HG02759 (cell line): ENCODE results near the gene CNGA1.

Experiments
- ATAC-seq: cut with Tn5 transposase; IDR thresholded peaks from one replicate; pipeline ENCODE4 v1.9.1; 2021; ENCODE audit warnings: mild to moderate bottlenecking, moderate library complexity; ENCODE audit not compliant: unreplicated experiment

The CNGA1 gene

DNA sequence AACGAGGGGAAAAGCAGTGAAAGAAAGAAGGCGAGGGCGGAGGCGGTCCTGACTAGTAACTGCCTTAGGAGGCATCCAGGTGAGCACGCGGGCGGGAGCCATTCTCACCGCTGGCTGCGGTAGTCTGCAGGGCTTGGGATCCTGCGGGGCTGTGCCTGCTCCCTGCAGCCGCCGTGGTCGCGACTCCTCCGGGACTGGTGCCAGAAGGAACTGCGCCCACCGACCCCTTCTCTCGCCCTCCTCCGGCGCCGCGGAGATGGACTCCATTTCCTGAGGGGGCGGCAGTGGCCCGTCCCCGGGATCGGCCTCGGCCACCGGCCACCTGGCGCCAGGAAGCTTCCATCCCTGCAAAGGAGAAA is 102.6 kb downstream of the CNGA1 start:
- peak; percentile 21 for ATAC-seq

- no peak for ATAC-seq
These were observed 103.2 kb downstream of the CNGA1 start for GRCh38 chr4:47913330-47913729.

DNA sequence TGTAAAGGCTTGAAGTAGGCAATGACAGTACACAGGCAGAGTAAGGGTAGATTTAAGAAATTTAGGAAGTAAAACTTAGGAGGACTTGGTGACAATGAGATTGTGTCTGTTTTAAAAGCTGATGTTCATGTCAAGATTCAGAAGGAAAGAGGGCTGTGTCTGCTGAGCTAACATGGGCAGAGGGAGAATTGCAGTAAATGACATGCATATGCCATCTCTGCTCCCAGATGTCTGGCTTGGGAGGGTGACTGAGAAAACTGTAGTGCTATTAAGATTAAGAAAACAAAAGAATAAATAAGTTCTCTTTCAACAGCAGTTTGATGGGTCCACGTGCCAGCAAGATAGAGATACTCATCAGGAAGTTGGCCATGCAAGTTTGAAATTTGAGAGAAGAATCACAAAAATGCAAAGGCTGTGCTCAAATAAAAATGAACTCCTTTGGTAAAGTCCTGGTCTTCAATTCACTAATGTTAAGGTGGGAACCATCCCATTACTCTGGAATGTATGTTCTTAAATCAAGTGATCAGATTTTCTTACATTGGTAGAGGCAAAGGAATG is 109.3 kb downstream of the CNGA1 start:
- no peak for ATAC-seq

DNA sequence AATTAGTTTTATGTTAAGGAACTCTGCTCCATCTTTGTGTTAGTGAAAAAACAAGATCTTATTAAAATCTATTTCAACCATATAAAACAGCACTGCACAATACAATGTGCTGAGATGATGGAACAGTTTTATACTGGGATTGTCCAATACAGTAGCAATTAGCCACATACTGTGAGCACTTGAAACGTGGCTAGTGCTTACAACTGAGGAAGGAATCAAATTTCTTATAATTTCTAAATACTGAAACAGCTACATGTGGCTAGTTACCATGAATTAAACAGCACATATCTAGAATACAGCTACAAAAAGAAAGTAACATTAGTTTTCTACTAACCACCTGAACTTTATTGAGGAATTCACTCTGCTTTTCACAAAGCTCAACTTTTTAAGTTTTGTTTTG is 116.8 kb downstream of the CNGA1 start:
- ATAC-seq = no peak

DNA sequence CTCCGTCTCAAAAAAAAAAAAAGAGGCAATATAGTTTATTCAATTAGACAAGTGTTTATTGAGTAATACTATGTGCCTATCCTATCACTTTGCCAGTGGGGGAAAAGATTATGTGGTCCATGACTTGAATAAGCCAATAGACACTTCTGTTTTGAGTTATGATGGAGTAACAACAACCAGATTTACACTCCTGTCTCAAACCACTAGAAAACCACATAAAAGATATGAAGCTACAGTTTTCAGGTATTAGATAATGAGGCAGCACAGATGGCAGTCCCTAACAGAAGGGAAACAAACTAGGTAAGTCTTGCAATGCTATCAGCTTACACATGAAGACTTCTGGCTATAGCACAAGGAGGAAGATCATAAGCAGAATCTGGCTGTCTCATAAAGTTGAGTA is 124.6 kb downstream of the CNGA1 start:
- ATAC-seq = no peak
